NCI-H748 treated with DMSO at 0.1 percent for 48 hours (cell line): Measurements from ENCODE around the gene COL21A1.

ENCODE experiments used
- DNase-seq: peaks from one replicate; lab custom pipeline; 2025; lab: John Stamatoyannopoulos, UW

The COL21A1 gene

GRCh38 chr6:56106231-56106630 lies 141.1 kb downstream of the COL21A1 start:
- DNase-seq = no peak

- DNase-seq = no peak
Observed at GRCh38 chr6:56104591-56104990, 142.8 kb downstream of the COL21A1 start.

- DNase-seq = no peak
Observed at GRCh38 chr6:56102216-56102615, 145.2 kb downstream of the COL21A1 start.

- no peak for DNase-seq
Observed at GRCh38 chr6:56101141-56101553, 146.2 kb downstream of the COL21A1 start.

- DNase-seq = no peak
Observed at GRCh38 chr6:56096946-56097621, 150.3 kb downstream of the COL21A1 start.

GRCh38 chr6:56096541-56096940 lies 150.8 kb downstream of the COL21A1 start:
- no peak for DNase-seq

- no peak for DNase-seq
Observed at GRCh38 chr6:56093776-56094175, 153.6 kb downstream of the COL21A1 start.

GRCh38 chr6:56091159-56091869 lies 156.1 kb downstream of the COL21A1 start:
- no peak for DNase-seq

- DNase-seq = no peak
Observed at GRCh38 chr6:56088641-56089040, 158.7 kb downstream of the COL21A1 start.

GRCh38 chr6:56087421-56087820 lies 160.0 kb downstream of the COL21A1 start:
- DNase-seq = no peak

- no peak for DNase-seq
Observed at GRCh38 chr6:56079751-56080540, 167.4 kb downstream of the COL21A1 start.

GRCh38 chr6:56076033-56076432 lies 171.3 kb downstream of the COL21A1 start:
- DNase-seq = no peak

GRCh38 chr6:56073761-56074160 lies 173.6 kb downstream of the COL21A1 start:
- no peak for DNase-seq

GRCh38 chr6:56073315-56073714 lies 174.1 kb downstream of the COL21A1 start:
- no peak for DNase-seq

- no peak for DNase-seq
Observed at GRCh38 chr6:56072856-56073255, 174.5 kb downstream of the COL21A1 start.

- DNase-seq = no peak
Observed at GRCh38 chr6:56065408-56065807, 182.0 kb downstream of the COL21A1 start.

GRCh38 chr6:56062836-56063235 lies 184.5 kb downstream of the COL21A1 start:
- DNase-seq = no peak

GRCh38 chr6:56058636-56059035 lies 188.7 kb downstream of the COL21A1 start:
- no peak for DNase-seq

- no peak for DNase-seq
Observed at GRCh38 chr6:56055081-56055704, 192.2 kb downstream of the COL21A1 start.

- no peak for DNase-seq
Observed at GRCh38 chr6:56051202-56051598, 196.2 kb downstream of the COL21A1 start.

- no peak for DNase-seq
Observed at GRCh38 chr6:56050530-56051201, 196.7 kb downstream of the COL21A1 start.

- no peak for DNase-seq
Observed at GRCh38 chr6:56048601-56049000, 198.8 kb downstream of the COL21A1 start.
